Frontal cortex (tissue), 4 donors: ENCODE results near the gene ASXL1. TPM values are rescaled to one million over a fixed set of nuclear protein-coding genes. Genes with fewer than 3 reads are reported as not detected.

Experiments used
- DNase-seq, 2 donors: peaks; one replicate each; pipeline ENCODE4 v3.0.0; 2012; ENCODE audit warnings: low spot score in 2 of 2
- FAIRE-seq: peaks from 2 replicates; lab custom pipeline; 2012; peaks lifted over from hg19 to GRCh38; lab: Jason Lieb, UNC
- total RNA-seq: library from RNA; depleted of rRNA; stranded (reverse); fragments of >200 nt; gene quantifications from one replicate; pipeline ENCODE4 v1.2.3, GENCODE V29; 2014
- donor health status: control.
- donor health status: control.
- donor health status: control.

Gene ASXL1
- total RNA-seq, 1 donor from 2014 or later, result 64.8 TPM

- DNase-seq (peak in 1 of 2 donors; percentile 2), FAIRE-seq (no peak)
These were observed 78.2 kb downstream of the ASXL1 start for GRCh38 chr20:32436142-32436861.

- peak in 1 of 2 donors; percentile 4 for DNase-seq
- FAIRE-seq, result no peak
These were observed 78.8 kb downstream of the ASXL1 start for GRCh38 chr20:32436968-32437367.

GRCh38 chr20:32437391-32438074 is 79.4 kb downstream of the ASXL1 start:
- DNase-seq (peak in 1 of 2 donors; percentile 2), FAIRE-seq (no peak)

GRCh38 chr20:32438331-32438858 is 80.3 kb downstream of the ASXL1 start:
- FAIRE-seq (no peak), DNase-seq (no peak)

DNA sequence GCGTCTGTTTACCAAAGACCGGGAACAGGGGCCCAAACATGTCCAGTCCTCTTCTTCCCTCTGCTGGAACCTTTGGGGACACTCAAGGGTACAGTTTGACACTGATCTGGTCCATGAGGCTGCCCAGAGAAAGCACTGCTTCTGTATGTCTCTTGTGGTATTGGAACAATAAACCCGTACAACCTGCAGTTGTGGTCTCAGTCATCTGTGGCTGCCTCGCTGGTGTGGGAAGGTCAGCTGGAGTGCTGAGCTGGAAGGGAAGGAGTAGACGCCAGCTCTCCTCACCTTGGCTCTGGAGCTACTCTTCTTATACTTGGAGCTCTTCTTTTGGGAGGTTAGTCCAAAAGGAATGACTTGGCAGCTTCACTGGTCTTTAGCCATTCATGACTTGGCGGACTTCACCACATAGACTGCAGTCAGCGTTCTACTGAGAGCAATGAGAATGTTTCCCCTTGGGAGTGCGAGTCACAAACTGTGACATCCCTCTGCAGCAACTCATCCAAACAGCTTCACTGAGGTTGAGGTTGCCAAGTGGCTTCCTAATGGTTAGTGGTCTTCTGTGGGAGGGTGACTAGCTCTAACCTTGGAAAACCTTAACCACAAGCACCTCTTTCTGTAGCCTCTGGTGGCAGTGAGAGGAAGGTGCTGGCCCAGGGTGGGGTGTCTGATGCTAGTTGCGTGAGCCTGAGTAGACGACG is 81.2 kb downstream of the ASXL1 start:
- DNase-seq (no peak), FAIRE-seq (no peak)

DNA sequence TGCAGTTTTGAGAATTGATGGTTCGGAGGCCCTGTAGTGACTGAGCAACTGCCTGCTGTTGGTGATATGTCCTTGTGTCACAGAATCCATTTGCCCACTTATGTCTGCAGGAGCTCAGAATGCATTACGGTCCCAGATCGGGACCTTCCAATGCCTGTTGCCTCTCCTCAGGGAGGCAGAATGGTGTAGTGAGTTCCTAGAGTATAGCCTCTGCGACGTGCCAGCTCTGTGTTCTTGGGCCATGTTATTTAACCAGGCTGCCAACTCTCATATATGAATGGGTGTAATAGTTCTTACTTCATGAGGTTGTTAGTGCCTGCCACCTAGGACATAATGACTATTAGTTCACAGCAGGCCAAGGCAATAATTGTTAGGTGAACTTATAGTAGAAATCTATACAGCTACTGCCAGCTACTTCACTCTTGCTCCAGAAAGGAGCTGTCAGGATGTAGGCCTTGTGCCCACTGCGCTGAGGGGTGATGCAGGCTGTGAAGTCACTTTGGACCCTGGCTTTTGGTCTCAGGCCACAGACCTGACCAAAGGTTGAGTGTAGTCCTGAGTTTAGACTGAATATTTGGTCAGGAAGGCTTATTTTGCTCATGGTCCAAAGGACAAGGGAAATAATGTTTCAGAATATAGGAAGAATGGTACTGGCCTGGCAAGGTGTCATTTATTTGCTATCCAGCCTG is 82.1 kb downstream of the ASXL1 start:
- FAIRE-seq (no peak), DNase-seq (no peak)

GRCh38 chr20:32440758-32441078 is 82.6 kb downstream of the ASXL1 start:
- DNase-seq (no peak), FAIRE-seq (no peak)

DNA sequence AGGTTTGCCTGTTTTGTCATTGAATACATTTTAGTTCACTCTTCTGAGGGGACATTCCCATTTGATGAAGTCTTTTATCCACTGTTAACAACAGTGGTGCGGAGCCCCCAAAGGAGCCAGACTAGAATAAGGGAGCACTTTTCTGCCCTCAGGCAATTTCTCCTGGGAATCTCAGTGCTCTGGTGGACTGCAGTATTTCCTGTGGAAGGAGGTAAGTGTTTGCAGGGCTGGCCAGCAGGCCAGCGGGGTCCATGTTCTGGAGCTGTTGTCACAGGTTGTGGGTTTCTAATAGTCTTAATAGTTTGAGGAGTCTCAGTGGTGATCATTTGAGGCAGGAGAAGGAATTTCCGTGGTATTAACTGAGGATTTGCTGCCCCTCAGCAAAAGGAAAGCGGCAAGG is 83.5 kb downstream of the ASXL1 start:
- DNase-seq, result no peak
- FAIRE-seq, result no peak

DNA sequence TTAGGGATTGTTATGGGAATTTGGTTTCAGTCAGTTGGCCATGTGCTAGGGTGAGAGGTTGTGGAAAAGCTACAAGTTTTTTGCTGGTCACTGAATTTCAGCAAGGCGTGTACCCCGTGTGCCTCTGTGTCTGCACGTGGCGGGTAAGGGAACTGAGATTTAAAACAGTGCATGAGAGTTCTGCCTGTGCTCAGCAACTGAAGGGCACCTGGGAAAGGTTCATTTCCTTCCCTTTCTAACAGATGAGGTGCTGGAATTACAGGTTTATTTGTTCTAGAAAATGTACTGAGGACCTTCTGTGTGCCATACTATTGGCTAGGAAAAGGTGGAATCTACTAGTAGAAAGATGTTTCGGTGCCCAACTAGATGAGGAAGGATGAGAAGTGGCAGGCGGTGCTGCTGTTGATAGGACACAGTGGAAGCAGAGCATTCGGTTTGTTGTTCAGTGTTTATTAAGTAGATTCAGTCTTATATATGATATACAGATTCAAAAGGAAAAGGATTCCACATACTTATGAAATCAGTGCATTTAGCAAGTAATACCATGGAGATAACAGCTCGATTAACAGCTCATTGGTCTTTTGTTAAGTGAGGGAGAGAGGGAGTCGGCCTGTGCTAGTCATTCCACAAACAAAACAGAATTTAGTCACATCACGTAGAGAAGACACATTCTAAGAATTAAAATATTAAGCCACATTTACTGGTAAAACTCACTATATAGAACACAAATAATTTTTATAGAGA is 84.7 kb downstream of the ASXL1 start:
- DNase-seq (no peak), FAIRE-seq (no peak)

DNA sequence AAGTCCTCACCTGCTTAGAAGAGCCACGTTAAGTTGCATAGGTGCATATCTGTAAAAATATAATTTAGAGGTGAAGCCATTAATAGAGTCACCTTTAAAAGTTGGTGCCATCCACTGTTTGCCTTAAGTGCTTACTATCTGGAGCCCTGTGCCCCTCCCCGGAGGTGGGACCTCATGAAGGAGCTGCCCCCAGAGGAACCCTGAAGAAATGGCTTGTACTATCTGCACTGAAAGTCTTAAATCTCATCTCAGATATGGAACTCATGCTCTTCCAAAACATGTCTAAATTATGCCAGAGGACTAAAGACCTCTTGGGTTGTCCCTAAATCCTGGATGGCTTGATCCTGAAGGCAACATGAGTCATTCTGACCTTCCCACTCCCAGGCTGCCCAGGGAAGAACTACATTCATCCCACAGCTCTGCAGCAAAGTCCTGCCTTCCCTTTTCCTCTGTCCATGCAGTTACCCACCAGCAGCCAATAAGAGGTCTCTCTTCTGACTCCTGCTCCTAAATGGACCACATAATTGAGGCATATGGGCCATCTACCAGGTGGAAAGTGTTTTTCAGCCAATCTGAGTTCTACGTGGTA is 85.3 kb downstream of the ASXL1 start:
- DNase-seq, result no peak
- FAIRE-seq, result no peak

DNA sequence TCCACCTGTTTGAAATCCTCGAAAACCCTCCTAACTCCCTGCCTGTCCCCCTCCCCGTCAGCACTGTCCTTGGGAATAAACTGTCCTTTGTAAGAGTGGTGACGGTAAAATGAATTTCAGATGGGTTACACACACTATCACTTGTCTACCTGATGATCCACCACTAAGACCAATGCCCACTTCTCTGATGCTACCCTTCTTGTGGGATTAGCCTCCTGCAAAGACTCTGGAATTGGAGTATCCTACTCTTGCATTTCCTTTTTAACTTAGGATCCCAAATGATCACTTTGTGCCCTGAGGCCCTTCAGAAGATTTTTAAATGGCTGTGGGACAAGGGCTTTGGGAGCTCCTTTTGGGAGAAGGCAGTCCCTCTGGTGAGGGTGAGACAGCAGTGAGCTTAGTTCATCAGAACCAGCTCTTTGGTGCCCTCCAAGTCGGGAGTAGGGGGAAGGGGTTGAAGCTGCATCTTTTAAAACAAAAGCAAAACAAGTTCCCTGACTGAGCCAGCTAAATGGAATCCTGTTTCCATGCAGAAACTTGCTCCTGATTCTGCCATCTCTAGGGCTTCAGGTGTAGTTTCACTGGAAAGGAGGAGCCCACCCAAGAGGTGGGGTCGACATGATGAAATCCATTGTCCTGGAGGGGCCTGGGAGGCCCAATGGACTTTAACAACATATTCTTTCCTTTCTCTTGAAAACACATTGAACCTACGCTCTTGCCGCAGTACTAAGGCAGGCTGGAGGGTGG is 86.5 kb downstream of the ASXL1 start:
- DNase-seq (no peak), FAIRE-seq (no peak)

- DNase-seq (no peak), FAIRE-seq (no peak)
These were observed 87.6 kb downstream of the ASXL1 start for GRCh38 chr20:32445539-32446273.

- no peak for DNase-seq
These were observed 88.4 kb downstream of the ASXL1 start for GRCh38 chr20:32446301-32447100.

DNA sequence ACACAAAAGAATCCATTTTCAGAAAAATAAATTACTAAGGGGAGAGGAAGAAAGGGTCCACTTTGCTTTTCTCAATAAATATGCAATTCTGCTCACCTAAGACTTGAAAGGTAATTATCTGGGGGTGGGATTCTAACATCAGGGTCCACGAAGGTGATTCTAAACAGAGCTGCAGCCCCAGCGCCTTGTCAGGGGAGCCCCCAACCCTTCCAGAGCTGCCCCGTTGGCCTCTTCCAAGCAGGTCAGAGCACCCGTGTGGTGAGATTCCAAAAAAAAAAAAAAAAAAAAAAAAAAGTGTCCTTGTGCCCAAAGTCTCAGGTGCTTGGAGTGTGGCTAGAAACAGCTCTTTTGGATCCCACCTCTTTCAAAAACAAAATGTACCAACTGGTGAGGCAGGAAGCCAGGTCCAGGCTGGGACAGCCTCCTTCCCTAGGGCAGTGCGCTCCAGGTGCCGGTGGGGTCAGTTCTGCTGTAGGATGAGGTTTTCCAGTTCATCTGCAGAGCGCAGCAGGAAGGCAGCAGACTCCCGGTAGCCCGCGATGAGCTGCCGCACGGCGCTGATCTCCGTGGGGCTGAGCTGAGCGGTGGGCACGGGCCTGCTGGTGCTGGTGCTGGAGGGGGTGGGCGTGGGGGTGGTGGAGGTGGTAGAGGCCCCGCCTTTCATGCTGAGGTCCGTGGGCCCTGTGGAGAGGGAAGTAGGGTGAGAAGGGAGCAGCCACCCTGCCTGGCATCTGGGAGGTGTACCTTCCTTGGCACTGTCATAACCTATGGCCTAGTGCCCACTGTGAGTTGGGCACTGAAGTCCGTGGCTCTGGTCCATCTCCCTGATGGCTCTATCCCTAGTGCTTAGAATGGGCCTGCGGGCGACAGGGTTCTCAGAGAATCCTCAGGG is 89.3 kb downstream of the ASXL1 start:
- no peak for FAIRE-seq
- DNase-seq, result no peak

More at GRCh38 chr20:32446301-32447100, 88.4 kb downstream of the ASXL1 start:
- no peak for FAIRE-seq

DNA sequence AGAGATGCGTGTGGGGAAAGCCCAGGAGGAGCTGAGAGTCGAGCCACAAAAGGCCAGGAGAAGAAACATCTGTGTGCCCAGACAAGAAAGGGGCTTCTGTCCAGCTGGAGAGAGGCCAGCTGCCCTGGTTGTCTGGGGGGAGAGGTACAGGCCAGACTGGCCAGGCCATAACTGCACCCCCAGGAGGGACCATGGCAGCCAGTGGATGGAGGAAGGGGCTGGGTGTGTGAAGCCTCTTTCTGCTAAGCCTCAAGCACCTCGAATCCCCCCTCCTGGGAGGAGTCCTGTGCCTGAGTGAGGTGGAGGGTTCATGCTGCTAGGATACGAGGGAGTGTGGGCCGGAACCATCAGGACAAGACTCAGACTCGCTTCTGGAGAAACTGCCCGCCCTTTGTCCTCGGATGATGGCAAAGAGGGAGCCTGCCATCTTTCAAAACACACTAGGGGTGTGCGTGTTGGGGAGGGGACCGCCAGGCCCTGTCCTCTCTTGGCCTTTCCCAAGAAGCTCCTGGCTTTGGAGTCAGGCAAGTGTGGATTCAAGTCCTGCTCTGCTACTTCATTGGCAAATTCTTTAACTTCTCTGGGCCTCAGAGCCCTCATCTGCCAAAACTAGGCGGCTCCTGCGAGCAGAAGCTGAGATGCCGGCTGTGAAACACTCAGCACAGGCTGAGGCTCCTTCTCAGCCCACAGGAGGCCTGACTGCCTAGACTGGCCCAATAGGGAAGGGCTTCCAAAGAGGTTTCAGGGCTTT is 90.3 kb downstream of the ASXL1 start:
- no peak for DNase-seq
- no peak for FAIRE-seq
